Astrocyte of the cerebellum (primary cell): ENCODE data around the gene HDAC9.

Source experiments
- DNase-seq: peaks from one replicate; pipeline ENCODE4 v3.0.0-alpha.2; 2011; ENCODE audit warnings: low read depth
- H3K4me3 ChIP-seq: 2 replicates; pipeline ENCODE4 v1.5.1; 2011; ENCODE audit warnings: mild to moderate bottlenecking, low read depth, low read length, moderate library complexity
- CTCF ChIP-seq: IDR thresholded peaks from 2 replicates; pipeline ENCODE4 v1.5.1; 2012; ENCODE audit warnings: low read length, low read depth, moderate library complexity, mild to moderate bottlenecking; ENCODE audit errors: missing control alignments
- in situ Hi-C: cut with HindIII; loops from 2 replicates; pipeline ENCODE4 v1.10.0; 2017; ENCODE audit warnings: low sequenced_read_pairs

The HDAC9 gene

DNA sequence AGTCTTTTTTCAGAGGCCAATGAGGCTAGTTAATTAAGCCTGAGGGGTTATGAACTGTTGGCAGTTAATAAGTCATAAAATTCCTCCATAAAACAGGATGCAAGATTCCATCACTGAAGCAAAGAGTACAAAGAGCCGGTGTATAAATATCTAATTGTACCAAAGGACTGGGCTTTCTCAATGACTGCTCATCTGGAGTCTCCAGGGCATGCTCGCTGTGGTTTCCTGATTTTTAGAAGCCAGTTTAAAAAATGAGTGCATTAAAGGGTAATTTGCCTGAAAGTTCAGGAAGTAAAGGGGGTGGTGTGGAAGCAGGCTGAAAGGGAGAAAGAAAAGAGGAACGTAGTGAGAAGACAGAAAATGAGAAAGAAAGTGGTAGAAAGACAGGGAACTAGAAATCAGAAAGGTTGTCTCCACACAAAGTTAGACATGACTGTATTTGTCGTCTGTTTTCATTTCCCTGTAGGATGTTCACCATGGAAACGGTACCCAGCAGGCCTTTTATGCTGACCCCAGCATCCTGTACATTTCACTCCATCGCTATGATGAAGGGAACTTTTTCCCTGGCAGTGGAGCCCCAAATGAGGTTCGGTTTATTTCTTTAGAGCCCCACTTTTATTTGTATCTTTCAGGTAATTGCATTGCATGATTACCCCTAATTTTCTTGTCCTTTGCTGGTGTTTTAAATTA lies 339.6 kb downstream of the HDAC9 start:
- in situ Hi-C loops = no loop called here
- TF ChIP-seq CTCF = no peak
- H3K4me3 ChIP-seq = no peak overlapping the region
- no peak for DNase-seq

GRCh38 chr7:18843979-18844378 lies 348.4 kb downstream of the HDAC9 start:
- DNase-seq = no peak
- in situ Hi-C loops = no loop called here
- no peak overlapping the region for H3K4me3 ChIP-seq
- no peak for TF ChIP-seq CTCF

DNA sequence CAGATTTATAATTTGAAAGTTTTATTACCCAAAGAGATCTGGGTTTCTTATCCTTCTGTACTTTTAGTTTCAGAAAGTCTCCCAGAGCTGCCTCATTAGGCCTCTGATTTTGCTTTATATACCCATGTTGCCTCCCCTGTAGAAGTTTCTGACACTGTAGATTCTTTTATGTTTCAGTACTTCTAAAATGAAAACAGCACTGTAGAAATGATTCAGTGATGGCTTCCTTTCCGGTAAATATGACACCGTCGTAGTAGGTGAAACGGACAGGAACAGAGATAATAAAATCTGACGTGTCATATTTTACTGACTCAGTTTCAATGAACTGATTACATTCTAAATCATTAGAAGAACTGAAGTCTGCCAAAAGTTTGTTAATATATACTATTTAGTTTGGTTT lies 349.2 kb downstream of the HDAC9 start:
- no peak for TF ChIP-seq CTCF
- no peak overlapping the region for H3K4me3 ChIP-seq
- in situ Hi-C loops = no loop called here
- DNase-seq = no peak

- no peak for DNase-seq
- in situ Hi-C loops = no loop called here
- no peak overlapping the region for H3K4me3 ChIP-seq
- TF ChIP-seq CTCF = no peak
These were observed 350.2 kb downstream of the HDAC9 start for GRCh38 chr7:18845700-18846099.

GRCh38 chr7:18846765-18847215 lies 351.2 kb downstream of the HDAC9 start:
- in situ Hi-C loops = no loop called here
- TF ChIP-seq CTCF = no peak
- no peak for DNase-seq
- no peak overlapping the region for H3K4me3 ChIP-seq

DNA sequence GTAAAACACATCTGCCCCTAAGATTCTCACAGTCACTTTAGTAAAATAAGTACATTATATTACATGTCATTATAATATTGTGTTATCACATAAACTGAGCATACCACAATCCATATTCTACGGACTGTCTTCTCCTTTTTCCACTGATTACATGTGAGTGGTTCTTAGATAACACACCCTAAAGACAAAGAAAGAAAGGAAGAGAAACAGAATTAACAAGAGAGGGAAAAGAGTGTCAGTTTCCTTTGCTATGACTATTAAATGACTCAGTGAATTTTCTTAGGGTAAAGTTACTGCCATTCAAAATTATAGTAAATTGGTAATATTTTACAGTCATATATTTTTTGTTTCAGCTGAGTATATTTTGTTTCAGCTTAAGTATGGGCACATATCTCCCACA lies 353.6 kb downstream of the HDAC9 start:
- TF ChIP-seq CTCF = no peak
- no peak overlapping the region for H3K4me3 ChIP-seq
- DNase-seq = no peak
- in situ Hi-C loops = no loop called here
